ENCODE results near the gene SYNDIG1L.

Gene SYNDIG1L

GRCh38 chr14:74469548-74470518 is 43.8 kb upstream of the SYNDIG1L start:
- no peak overlapping the region for H3K27ac ChIP-seq
- no peak for TF ChIP-seq CTCF (IDR thresholded peaks at IDR 0.05)
- no peak overlapping the region for H3K4me3 ChIP-seq (ENCODE audit: low read depth, low read length)
- no peak overlapping the region for H2AFZ ChIP-seq
- no peak overlapping the region for H3K9ac ChIP-seq
- no peaks in the 10 kb centered on the region for H3K36me3 ChIP-seq (ENCODE audit: control insufficient read depth, insufficient read depth, low read length)
- H3K79me2 ChIP-seq, result no peaks in the 10 kb centered on the region
- H3K9me3 ChIP-seq (ENCODE audit: control insufficient read depth, low read length), result no peaks in the 10 kb centered on the region
- no peaks in the 10 kb centered on the region for H3K4me1 ChIP-seq
- H3K4me2 ChIP-seq (ENCODE audit: low read length), result no peak overlapping the region
- H3K27me3 ChIP-seq (ENCODE audit: control insufficient read depth, insufficient read depth, low read length), result no peaks in the 10 kb centered on the region

- H3K4me2 ChIP-seq (ENCODE audit: low read length), result no peak overlapping the region
- no peaks in the 10 kb centered on the region for H3K36me3 ChIP-seq (ENCODE audit: control insufficient read depth, insufficient read depth, low read length)
- H3K79me2 ChIP-seq, result no peaks in the 10 kb centered on the region
- no peaks in the 10 kb centered on the region for H3K4me1 ChIP-seq
- H3K27me3 ChIP-seq (ENCODE audit: control insufficient read depth, insufficient read depth, low read length), result no peaks in the 10 kb centered on the region
- no peak overlapping the region for H3K4me3 ChIP-seq (ENCODE audit: low read depth, low read length)
- no peak overlapping the region for H3K27ac ChIP-seq
- H3K9me3 ChIP-seq (ENCODE audit: control insufficient read depth, low read length), result no peaks in the 10 kb centered on the region
- H3K9ac ChIP-seq, result no peak overlapping the region
- no peak overlapping the region for H2AFZ ChIP-seq
- TF ChIP-seq CTCF (IDR thresholded peaks at IDR 0.05), result no peak
These were observed 42.5 kb upstream of the SYNDIG1L start for GRCh38 chr14:74468513-74468912.

- Histone ChIP-seq H3K27ac (no peak overlapping the region), H3K9ac (no peak overlapping the region), H3K36me3 (ENCODE audit: control insufficient read depth, insufficient read depth, low read length) (no peaks in the 10 kb centered on the region), H3K27me3 (ENCODE audit: control insufficient read depth, insufficient read depth, low read length) (no peaks in the 10 kb centered on the region), H3K4me3 (ENCODE audit: low read depth, low read length) (no peak overlapping the region), H2AFZ (no peak overlapping the region), H3K4me2 (ENCODE audit: low read length) (no peak overlapping the region), H3K9me3 (ENCODE audit: control insufficient read depth, low read length) (no peaks in the 10 kb centered on the region), H3K79me2 (no peaks in the 10 kb centered on the region), H3K4me1 (no peaks in the 10 kb centered on the region)
- no peak for TF ChIP-seq CTCF (IDR thresholded peaks at IDR 0.05)
These were observed 39.3 kb upstream of the SYNDIG1L start for GRCh38 chr14:74465335-74465734.

GRCh38 chr14:74464785-74465184 is 38.8 kb upstream of the SYNDIG1L start:
- no peak for TF ChIP-seq CTCF (IDR thresholded peaks at IDR 0.05)
- Histone ChIP-seq H3K36me3 (ENCODE audit: control insufficient read depth, insufficient read depth, low read length) (no peaks in the 10 kb centered on the region), H3K4me3 (ENCODE audit: low read depth, low read length) (no peak overlapping the region), H2AFZ (no peak overlapping the region), H3K4me1 (no peaks in the 10 kb centered on the region), H3K4me2 (ENCODE audit: low read length) (no peak overlapping the region), H3K9me3 (ENCODE audit: control insufficient read depth, low read length) (no peaks in the 10 kb centered on the region), H3K79me2 (no peaks in the 10 kb centered on the region), H3K27me3 (ENCODE audit: control insufficient read depth, insufficient read depth, low read length) (no peaks in the 10 kb centered on the region), H3K9ac (no peak overlapping the region), H3K27ac (no peak overlapping the region)

- Histone ChIP-seq H3K9me3 (ENCODE audit: control insufficient read depth, low read length) (no peaks in the 10 kb centered on the region), H2AFZ (no peak overlapping the region), H3K9ac (no peak overlapping the region), H3K27ac (no peak overlapping the region), H3K79me2 (no peaks in the 10 kb centered on the region), H3K27me3 (ENCODE audit: control insufficient read depth, insufficient read depth, low read length) (no peaks in the 10 kb centered on the region), H3K4me2 (ENCODE audit: low read length) (no peak overlapping the region), H3K4me1 (no peaks in the 10 kb centered on the region), H3K4me3 (ENCODE audit: low read depth, low read length) (no peak overlapping the region), H3K36me3 (ENCODE audit: control insufficient read depth, insufficient read depth, low read length) (no peaks in the 10 kb centered on the region)
- TF ChIP-seq CTCF (IDR thresholded peaks at IDR 0.05), result no peak
These were observed 37.7 kb upstream of the SYNDIG1L start for GRCh38 chr14:74463697-74464096.

Data from parathyroid adenoma (tissue), 2 donors.